Stimulated activated naive CD8-positive, alpha-beta T cell treated with anti-CD3 and anti-CD28 coated beads, Interleukin-15, Interleukin-2, amounts not matched to agents 100 ng/mL and 50 ng/mL, for 24 hours (primary cell): ENCODE results near the gene LRTM2.

Source experiments
- H3K27ac Mint-ChIP-seq: one replicate; pipeline ENCODE4 v1.8.0; 2021; ENCODE audit warnings: mild to moderate bottlenecking, mixed read lengths
- H3K27me3 Mint-ChIP-seq: one replicate; pipeline ENCODE4 v1.8.0; 2021; ENCODE audit warnings: mixed read lengths
- H3K36me3 Mint-ChIP-seq: one replicate; pipeline ENCODE4 v1.8.0; 2021; ENCODE audit warnings: low read depth, mixed read lengths
- H3K4me1 Mint-ChIP-seq: one replicate; pipeline ENCODE4 v1.8.0; 2021; ENCODE audit warnings: low read depth, mixed read lengths
- H3K4me3 Mint-ChIP-seq: one replicate; pipeline ENCODE4 v1.8.0; 2021; ENCODE audit warnings: mild to moderate bottlenecking, mixed read lengths
- H3K9me3 Mint-ChIP-seq: one replicate; pipeline ENCODE4 v1.8.0; 2021; ENCODE audit warnings: mixed read lengths

Gene LRTM2

GRCh38 chr12:1839464-1839863, 19.1 kb downstream of the LRTM2 start:
- H3K27ac Mint-ChIP-seq: no peak overlapping the region

DNA sequence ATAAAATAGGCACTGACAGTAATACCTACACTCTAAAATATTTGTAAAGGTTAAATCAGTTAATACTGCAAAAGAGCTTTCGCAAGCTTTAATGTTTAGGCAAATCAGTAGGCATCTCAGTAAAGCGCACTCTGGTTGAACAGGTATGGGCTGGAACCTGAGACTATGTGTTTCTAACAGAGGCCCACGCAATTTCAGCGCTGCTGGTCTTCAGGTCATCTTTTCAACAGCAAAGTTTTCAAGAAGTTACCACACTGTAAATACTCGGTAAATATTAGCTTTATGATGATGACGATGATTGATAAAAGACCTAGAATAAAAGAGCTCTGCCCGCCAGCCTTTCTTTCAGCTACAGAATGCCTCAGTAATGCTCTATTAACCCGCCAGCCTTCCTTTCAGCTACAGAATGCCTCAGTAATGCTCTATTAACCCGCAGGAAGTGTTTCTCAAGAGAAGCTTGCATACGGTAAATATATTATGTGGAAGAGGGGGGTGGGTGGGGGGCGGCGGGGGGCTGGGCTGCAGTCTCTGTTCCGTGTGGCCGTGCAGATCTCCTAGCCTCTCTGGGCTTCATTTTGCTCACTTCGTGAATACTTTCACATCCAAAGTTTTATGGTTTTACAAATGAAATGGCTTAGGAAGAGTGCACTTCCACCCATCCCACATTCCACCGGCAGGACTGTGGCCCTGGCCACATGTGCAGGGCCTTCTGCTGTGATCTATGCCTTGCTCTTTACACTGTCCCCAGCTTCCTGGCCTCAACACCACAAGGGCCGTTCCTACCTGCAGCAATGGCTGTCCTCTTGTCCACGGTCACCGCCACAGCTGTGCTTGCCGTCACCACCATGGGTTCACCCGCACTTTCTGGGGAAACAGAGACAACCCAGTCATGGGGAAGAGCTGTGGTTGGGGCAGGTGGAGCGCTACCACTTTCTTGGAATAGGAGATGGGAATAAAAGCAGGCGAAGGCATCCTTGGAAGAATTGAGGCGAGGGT, 19.9 kb downstream of the LRTM2 start:
- no peak overlapping the region for H3K27ac Mint-ChIP-seq
- no peak overlapping the region for H3K4me3 Mint-ChIP-seq
- peaks cover 4% of the 10 kb centered on the region for H3K27me3 Mint-ChIP-seq
- peaks cover 12% of the 10 kb centered on the region for H3K4me1 Mint-ChIP-seq
- no peaks in the 10 kb centered on the region for H3K9me3 Mint-ChIP-seq
- no peaks in the 10 kb centered on the region for H3K36me3 Mint-ChIP-seq

More at GRCh38 chr12:1839464-1839863, 19.1 kb downstream of the LRTM2 start:
- H3K4me1 Mint-ChIP-seq: peaks cover 12% of the 10 kb centered on the region
- no peaks in the 10 kb centered on the region for H3K9me3 Mint-ChIP-seq
- H3K4me3 Mint-ChIP-seq: no peak overlapping the region
- peaks cover 4% of the 10 kb centered on the region for H3K27me3 Mint-ChIP-seq
- no peaks in the 10 kb centered on the region for H3K36me3 Mint-ChIP-seq

DNA sequence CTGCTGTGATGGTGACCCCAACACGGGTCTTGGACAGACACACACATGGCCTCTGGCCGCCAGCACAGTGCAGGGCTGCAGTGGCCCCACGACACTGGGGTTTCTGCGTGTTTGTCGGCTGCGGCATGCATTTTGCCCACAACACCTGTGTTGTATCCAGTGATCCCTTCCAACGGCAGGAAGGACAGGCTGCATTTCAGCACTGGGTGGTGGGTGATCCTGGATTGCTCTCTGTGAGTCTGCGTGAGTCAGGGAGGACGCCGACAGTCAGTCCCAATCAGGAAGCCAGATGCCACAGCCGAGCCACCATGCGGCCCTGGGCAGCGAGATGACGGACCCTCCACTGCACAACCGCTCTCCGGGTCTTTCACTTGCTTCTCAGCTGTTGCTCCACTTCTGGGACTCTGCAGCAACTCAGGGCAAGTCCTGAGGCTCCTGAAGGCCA, 20.6 kb downstream of the LRTM2 start:
- Mint-ChIP-seq H3K9me3 (no peaks in the 10 kb centered on the region), H3K36me3 (no peaks in the 10 kb centered on the region), H3K4me3 (no peak overlapping the region), H3K27ac (no peak overlapping the region), H3K4me1 (peaks cover 12% of the 10 kb centered on the region), H3K27me3 (peaks cover 4% of the 10 kb centered on the region)

DNA sequence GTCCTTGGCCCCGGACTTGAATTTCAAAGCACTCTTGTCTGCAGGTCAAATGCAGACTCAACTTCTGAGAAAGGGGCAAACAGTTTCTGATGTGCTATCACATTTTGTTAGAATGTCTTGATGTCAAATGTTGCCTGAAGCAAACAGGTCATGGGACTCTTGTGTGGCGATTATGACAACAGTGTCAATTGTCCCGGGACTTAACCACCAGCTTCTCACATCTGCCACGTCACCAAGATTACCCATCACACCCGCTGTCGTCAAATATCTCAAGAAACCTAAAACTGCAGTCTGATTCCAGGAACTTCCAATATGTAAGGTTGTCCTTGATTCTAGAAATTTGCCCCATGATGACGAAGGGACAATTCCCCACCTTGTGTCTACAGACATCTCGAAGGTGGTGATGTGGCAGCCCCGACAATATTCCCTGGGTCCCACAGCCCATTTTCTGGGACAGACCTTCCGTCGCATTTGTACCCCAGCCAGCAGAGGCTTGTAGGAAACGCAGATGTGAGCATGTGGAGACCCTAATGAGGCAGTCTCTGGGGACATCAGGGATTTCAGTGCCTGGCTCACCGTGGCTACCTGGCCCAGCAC, 21.3 kb downstream of the LRTM2 start:
- no peaks in the 10 kb centered on the region for H3K9me3 Mint-ChIP-seq
- H3K36me3 Mint-ChIP-seq: no peaks in the 10 kb centered on the region
- peaks cover 4% of the 10 kb centered on the region for H3K27me3 Mint-ChIP-seq
- H3K4me3 Mint-ChIP-seq: no peak overlapping the region
- H3K27ac Mint-ChIP-seq: peak overlapping the region; percentile 16
- peaks cover 12% of the 10 kb centered on the region for H3K4me1 Mint-ChIP-seq

- no peaks in the 10 kb centered on the region for H3K9me3 Mint-ChIP-seq
- H3K36me3 Mint-ChIP-seq: no peaks in the 10 kb centered on the region
- peaks cover 12% of the 10 kb centered on the region for H3K4me1 Mint-ChIP-seq
- H3K4me3 Mint-ChIP-seq: no peak overlapping the region
- H3K27ac Mint-ChIP-seq: peak overlapping the region; percentile 16
- H3K27me3 Mint-ChIP-seq: peaks cover 4% of the 10 kb centered on the region
Observed at GRCh38 chr12:1842183-1842904, 22.0 kb downstream of the LRTM2 start.

DNA sequence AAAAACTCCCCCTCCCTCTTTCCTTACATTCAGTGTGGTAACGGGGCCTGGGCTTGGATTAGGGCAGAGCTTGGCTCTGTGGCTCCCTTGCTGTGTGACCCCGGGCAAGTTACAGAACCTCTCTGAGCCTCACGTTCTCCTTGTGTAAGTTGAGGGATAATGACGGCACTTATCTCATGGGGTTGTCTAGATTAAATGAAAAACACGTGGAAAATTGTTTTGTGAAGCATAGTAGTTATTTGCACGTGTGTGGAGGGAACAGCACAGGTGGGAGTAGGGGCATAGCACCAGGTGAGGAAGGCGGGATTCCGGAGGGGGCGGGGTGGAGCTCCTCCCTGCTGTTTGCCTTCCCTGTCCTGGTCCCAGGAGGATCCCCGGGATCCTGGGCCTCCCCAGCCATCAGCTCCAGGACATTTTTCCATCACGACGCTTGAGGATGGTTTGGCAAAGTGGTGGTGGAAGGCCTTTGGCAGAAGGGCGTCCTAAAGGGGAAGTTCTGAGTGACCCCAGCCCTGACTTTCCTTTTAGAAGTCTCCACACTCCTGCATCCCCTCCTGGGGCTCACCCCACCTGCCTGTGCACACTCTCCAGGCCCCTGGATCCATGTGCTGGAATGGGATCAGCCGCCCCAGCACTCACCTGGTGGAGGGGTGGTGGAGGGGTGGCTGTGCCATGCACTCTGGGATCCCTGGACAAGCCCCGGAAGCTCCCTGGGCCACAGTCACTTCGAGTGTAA, 22.7 kb downstream of the LRTM2 start:
- Mint-ChIP-seq H3K4me3 (no peak overlapping the region), H3K27me3 (peaks cover 4% of the 10 kb centered on the region), H3K27ac (no peak overlapping the region), H3K36me3 (no peaks in the 10 kb centered on the region), H3K9me3 (no peaks in the 10 kb centered on the region), H3K4me1 (peaks cover 12% of the 10 kb centered on the region)

DNA sequence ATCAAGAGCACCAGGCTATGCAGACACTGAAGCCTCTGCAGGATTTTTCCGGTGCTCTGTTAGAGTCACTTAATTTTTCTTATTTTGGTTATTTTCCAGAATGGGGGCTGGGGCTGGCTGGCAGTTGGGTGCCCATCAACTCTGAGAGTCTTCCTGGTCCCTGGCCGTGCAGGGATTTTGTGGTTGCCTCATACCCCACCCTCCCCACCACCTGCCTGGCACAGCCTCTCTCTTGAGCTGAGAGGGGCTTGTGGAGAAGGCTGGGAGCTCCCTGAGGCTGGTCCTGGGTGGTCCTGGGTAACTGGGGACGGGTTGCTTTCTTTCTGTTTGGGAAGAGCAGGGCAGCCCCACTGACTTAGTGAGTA, 23.3 kb downstream of the LRTM2 start:
- no peaks in the 10 kb centered on the region for H3K36me3 Mint-ChIP-seq
- H3K27ac Mint-ChIP-seq: no peak overlapping the region
- H3K4me3 Mint-ChIP-seq: no peak overlapping the region
- peaks cover 4% of the 10 kb centered on the region for H3K27me3 Mint-ChIP-seq
- no peaks in the 10 kb centered on the region for H3K9me3 Mint-ChIP-seq
- peaks cover 12% of the 10 kb centered on the region for H3K4me1 Mint-ChIP-seq

DNA sequence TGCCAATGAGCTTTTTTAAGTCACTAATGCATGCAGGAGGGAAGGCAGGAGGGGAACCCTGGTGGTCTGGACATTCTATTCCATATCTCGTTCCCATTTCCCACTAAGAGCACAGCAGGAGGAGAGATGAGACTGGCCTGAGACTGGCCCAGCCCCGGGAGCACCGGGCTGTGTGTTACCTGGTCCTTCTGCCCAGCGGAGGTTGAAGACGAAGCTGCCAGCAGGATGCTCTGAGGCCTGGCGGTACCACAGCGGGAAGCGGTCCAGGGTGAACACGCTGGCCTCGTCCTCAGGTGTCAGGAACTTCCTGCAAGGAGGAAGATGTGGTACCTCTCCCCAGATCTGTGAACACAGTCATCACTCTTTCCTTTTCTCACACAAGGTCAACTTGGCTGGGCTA, 23.9 kb downstream of the LRTM2 start:
- peaks cover 4% of the 10 kb centered on the region for H3K27me3 Mint-ChIP-seq
- H3K4me3 Mint-ChIP-seq: no peak overlapping the region
- H3K9me3 Mint-ChIP-seq: no peaks in the 10 kb centered on the region
- no peak overlapping the region for H3K27ac Mint-ChIP-seq
- H3K4me1 Mint-ChIP-seq: peaks cover 12% of the 10 kb centered on the region
- no peaks in the 10 kb centered on the region for H3K36me3 Mint-ChIP-seq

- peaks cover 4% of the 10 kb centered on the region for H3K27me3 Mint-ChIP-seq
- H3K27ac Mint-ChIP-seq: no peak overlapping the region
- no peak overlapping the region for H3K4me3 Mint-ChIP-seq
- H3K36me3 Mint-ChIP-seq: no peaks in the 10 kb centered on the region
- no peaks in the 10 kb centered on the region for H3K9me3 Mint-ChIP-seq
- H3K4me1 Mint-ChIP-seq: peaks cover 12% of the 10 kb centered on the region
Observed at GRCh38 chr12:1844661-1845409, 24.5 kb downstream of the LRTM2 start.

- H3K4me1 Mint-ChIP-seq: peaks cover 12% of the 10 kb centered on the region
- H3K9me3 Mint-ChIP-seq: no peaks in the 10 kb centered on the region
- H3K27me3 Mint-ChIP-seq: peaks cover 4% of the 10 kb centered on the region
- H3K4me3 Mint-ChIP-seq: no peak overlapping the region
- no peaks in the 10 kb centered on the region for H3K36me3 Mint-ChIP-seq
- H3K27ac Mint-ChIP-seq: no peak overlapping the region
Observed at GRCh38 chr12:1845427-1845826, 25.1 kb downstream of the LRTM2 start.

DNA sequence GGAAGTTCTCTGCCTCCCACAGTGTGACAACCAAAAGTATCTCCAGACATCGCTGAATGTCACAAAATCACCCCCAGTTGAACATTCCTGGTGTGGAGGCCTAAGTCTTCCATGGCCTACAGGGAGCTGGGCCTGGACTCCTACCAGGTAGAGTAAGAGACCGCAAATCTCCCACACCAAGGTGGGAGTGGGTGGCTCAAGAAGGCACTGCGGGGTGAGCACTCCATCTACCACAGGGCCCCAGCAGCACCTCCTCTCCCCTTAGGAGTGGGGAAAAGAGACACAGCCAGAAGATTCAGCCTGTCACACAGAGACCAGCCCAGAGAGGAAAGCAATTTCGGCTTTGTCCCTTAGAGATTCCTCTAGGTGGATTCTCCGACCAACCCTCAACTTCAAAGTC, 25.5 kb downstream of the LRTM2 start:
- Mint-ChIP-seq H3K4me1 (peaks cover 12% of the 10 kb centered on the region), H3K27ac (no peak overlapping the region), H3K27me3 (peaks cover 4% of the 10 kb centered on the region), H3K36me3 (no peaks in the 10 kb centered on the region), H3K9me3 (no peaks in the 10 kb centered on the region), H3K4me3 (no peak overlapping the region)

DNA sequence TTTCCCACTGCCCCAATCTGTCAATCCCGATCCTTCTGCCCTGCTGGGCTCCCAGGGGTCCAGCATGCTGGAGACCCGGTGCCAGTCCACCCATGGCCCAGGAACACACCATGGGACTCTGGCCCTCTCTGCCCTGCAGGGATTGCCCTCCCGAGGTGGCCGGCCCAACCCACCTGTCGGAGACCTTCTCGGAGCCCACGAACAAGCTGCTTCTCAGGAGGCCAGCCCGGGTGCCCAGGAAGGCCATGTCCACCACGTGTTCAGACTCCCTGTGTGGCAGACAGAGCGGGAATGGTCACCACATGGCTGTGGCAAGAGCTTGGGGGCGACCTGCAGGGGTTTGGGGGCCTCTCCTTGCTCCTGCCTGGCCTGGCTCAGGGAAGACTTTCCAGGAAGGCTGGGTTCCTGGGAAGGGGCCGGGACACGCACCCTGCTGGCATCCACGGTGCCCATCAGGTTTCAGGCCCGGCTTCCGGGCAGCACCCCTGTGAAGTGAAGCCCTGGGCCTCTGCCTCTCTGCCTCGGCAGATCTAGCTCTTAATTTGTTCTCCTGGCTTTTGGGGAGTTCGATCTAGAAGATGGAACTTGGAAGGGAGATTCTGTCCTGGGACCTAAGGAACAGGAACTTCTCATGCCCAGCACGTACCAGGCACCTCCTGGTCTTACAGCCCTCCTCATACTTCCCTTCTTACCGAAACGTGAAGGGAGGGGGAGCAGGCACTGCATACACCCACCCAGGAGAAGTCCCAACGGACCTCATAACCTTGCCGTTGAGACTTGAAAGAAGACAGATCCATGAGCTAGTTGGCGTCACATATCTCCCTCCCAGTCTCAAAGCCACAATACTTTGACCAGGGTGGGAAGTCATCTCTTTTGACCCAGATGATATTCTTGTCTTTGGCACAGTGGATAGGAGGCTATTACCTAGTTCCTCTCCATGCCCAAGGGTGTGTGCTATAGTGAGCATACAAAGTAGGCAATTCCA, 26.3 kb downstream of the LRTM2 start:
- Mint-ChIP-seq H3K27ac (no peak overlapping the region), H3K27me3 (peaks cover 4% of the 10 kb centered on the region), H3K4me1 (peaks cover 8% of the 10 kb centered on the region), H3K9me3 (no peaks in the 10 kb centered on the region), H3K36me3 (no peaks in the 10 kb centered on the region), H3K4me3 (no peak overlapping the region)

DNA sequence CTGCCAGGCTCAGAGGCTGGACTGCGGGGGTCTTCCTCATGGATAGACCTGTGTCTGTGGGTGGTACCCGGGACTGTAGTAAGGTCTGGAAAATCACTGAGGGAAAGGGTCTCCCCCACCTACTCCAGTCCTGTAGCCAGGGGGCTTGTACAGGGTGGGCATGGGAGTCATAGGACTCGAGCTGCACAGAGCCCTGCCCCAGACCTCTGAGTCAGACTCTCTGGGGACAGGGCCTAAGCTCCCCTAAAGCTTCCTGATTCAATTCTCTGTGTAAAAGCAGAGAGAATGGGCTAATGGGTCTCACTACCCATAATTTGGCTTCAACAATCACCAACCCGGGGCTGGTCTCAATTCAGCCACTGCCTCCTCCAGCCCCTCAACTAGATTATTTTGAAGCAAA, 27.0 kb downstream of the LRTM2 start:
- Mint-ChIP-seq H3K27ac (no peak overlapping the region), H3K4me3 (no peak overlapping the region), H3K4me1 (peaks cover 4% of the 10 kb centered on the region), H3K9me3 (no peaks in the 10 kb centered on the region), H3K27me3 (no peaks in the 10 kb centered on the region), H3K36me3 (no peaks in the 10 kb centered on the region)
